Muscle of leg (tissue), 11 donors: ENCODE results near the gene NUB1. TPM values are rescaled to one million over a fixed set of nuclear protein-coding genes. Genes with fewer than 3 reads are reported as not detected.
A peak's percentile ranks its signal among the peaks of the same experiment; 100 is the strongest.

Source experiments
- DNase-seq: peaks from one replicate; pipeline ENCODE4 v3.0.0; 2013
- H3K27ac ChIP-seq: one replicate; pipeline ENCODE4 v1.5.1; 2013; ENCODE audit warnings: mild to moderate bottlenecking, low read length, control low read depth
- H3K27me3 ChIP-seq: one replicate; pipeline ENCODE4 v1.6.1; 2013; ENCODE audit warnings: low read length; ENCODE audit not compliant: control insufficient read depth, insufficient read depth
- H3K36me3 ChIP-seq: one replicate; pipeline ENCODE4 v1.6.1; 2013; ENCODE audit warnings: low read length; ENCODE audit not compliant: control insufficient read depth, insufficient read depth
- H3K4me1 ChIP-seq: one replicate; pipeline ENCODE4 v1.6.1; 2013; ENCODE audit warnings: low read length; ENCODE audit not compliant: control insufficient read depth, insufficient read depth
- H3K4me3 ChIP-seq: one replicate; pipeline ENCODE4 v1.5.1; 2013; ENCODE audit warnings: low read length, control low read depth
- H3K9me3 ChIP-seq: replicated peaks from 2 replicates; pipeline ENCODE4 v1.6.1; 2013; ENCODE audit warnings: low read depth, low read length; ENCODE audit not compliant: control insufficient read depth
- WGBS: methylation state at CpG from one replicate; pipeline ENCODE4 v1.1.5; 2013; ENCODE audit warnings: missing lambda C conversion rate; ENCODE audit not compliant: insufficient coverage; 5-methylcytosine and 5-hydroxymethylcytosine counted together
- polyA plus RNA-seq, 8 donors: library from polyadenylated mRNA; unstranded; fragments of 120-200 nt; gene quantifications; one replicate each; pipeline versions ENCODE4 v1.2.1 to v1.2.3, GENCODE V29; 2013; ENCODE audit warnings: inconsistent platforms in 1 of 8, low replicate concordance in 1 of 8; ENCODE audit not compliant: insufficient read length in 8 of 8, insufficient read depth in 1 of 8
- total RNA-seq: library from RNA; stranded (reverse); fragments of 120-200 nt; gene quantifications from one replicate; pipeline ENCODE4 v1.2.4, GENCODE V29; 2013

Gene NUB1
- total and polyA plus RNA-seq, 9 donors: 25.6 to 40.6 (median 32.6) TPM

GRCh38 chr7:151304856-151305255 is 36.8 kb upstream of the NUB1 start:
- WGBS: 0% methylated on average over 2 of the region's 7 CpGs
- Histone ChIP-seq H3K27ac (no peak overlapping the region), H3K4me3 (no peak overlapping the region), H3K36me3 (no peaks in the 10 kb centered on the region), H3K4me1 (peaks cover 3% of the 10 kb centered on the region), H3K9me3 (peaks cover 6% of the 10 kb centered on the region), H3K27me3 (peaks cover 28% of the 10 kb centered on the region)
- peak; percentile 32 for DNase-seq

- DNase-seq: no peak
- Histone ChIP-seq H3K27me3 (peaks cover 24% of the 10 kb centered on the region), H3K36me3 (no peaks in the 10 kb centered on the region), H3K4me3 (no peak overlapping the region), H3K9me3 (peaks cover 2% of the 10 kb centered on the region), H3K27ac (no peak overlapping the region), H3K4me1 (peaks cover 3% of the 10 kb centered on the region)
- whole genome bisulfite sequencing: 83% methylated on average over 1 of the region's 8 CpGs
These were observed 35.2 kb upstream of the NUB1 start for GRCh38 chr7:151306374-151306773.

GRCh38 chr7:151306860-151307259 is 34.8 kb upstream of the NUB1 start:
- H3K36me3 ChIP-seq: no peaks in the 10 kb centered on the region
- WGBS: no CpG with 5 or more reads among the region's 3 CpGs
- H3K27ac ChIP-seq: no peak overlapping the region
- H3K9me3 ChIP-seq: peaks cover 4% of the 10 kb centered on the region
- H3K27me3 ChIP-seq: peaks cover 22% of the 10 kb centered on the region
- peaks cover 3% of the 10 kb centered on the region for H3K4me1 ChIP-seq
- DNase-seq: no peak
- no peak overlapping the region for H3K4me3 ChIP-seq

DNA sequence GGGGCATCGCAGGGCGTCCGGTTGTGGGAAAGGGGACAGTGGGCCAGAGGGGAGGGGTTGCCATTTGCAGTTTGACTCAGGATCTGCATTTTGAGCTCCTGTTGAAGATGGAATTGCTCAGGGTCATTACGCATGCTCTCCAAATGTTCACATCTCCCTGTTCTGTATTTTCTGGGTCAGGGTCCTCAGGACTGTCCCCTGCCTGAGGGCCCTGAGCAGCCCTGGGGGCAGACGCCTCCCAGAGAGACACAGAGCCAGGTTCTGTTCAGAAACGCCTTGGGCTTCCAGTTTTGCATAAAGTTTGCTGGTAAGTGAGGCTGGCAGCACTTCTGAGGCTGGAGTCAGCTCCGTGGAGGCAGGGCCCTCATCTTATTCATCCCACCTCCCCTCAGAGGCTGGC is 34.1 kb upstream of the NUB1 start:
- H3K27me3 ChIP-seq: peaks cover 16% of the 10 kb centered on the region
- no peak overlapping the region for H3K4me3 ChIP-seq
- WGBS: 63% methylated on average over 2 of the region's 7 CpGs
- H3K9me3 ChIP-seq: peaks cover 4% of the 10 kb centered on the region
- peaks cover 3% of the 10 kb centered on the region for H3K4me1 ChIP-seq
- H3K36me3 ChIP-seq: no peaks in the 10 kb centered on the region
- no peak overlapping the region for H3K27ac ChIP-seq
- DNase-seq: no peak

DNA sequence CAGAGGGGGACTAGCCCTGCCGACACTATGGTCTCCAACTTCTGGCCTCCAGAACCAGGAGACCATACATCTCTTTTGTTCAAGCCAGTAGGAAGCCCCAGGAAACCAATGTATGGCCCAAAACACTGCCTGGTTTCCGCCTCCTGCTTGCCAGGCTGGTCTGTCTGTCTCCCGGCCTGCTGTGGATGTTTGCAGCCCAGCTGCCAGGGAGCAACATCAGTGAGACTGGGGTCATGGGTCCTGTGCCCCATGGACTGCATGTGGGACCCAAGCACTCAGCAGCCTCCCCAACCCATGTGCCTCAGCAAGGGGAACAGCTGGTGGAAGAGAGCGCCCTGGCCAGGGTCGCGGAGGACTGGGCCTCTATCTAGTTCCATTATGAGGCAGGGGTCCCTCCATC is 33.4 kb upstream of the NUB1 start:
- H3K36me3 ChIP-seq: no peaks in the 10 kb centered on the region
- H3K27ac ChIP-seq: no peak overlapping the region
- H3K27me3 ChIP-seq: peaks cover 8% of the 10 kb centered on the region
- no peak overlapping the region for H3K4me3 ChIP-seq
- H3K9me3 ChIP-seq: peaks cover 4% of the 10 kb centered on the region
- 67% methylated on average over 3 of the region's 6 CpGs for WGBS
- no peak for DNase-seq
- H3K4me1 ChIP-seq: peaks cover 3% of the 10 kb centered on the region

DNA sequence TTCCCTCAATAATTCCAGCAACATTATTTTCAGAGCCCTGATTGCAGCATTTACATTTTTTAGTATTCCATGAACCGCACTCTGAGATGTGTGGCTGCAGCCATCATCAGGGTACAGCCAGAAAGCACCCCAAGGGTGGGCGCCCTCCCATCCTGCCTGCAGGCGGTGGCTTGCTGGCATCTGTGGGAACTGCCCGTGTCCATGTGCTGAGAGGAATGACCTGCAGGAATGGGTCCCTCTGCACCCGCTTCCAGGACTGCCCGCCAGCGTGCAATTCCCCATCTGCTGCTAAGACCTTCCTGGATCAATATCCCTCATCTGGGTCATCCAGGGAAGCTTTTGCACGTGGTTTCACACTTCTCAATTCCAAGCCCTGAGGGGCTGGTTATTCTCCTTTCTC is 32.8 kb upstream of the NUB1 start:
- H3K27ac ChIP-seq: no peak overlapping the region
- DNase-seq: no peak
- H3K4me3 ChIP-seq: no peak overlapping the region
- H3K4me1 ChIP-seq: peaks cover under 1% of the 10 kb centered on the region
- WGBS: 78% methylated on average over 8 of the region's 8 CpGs
- no peaks in the 10 kb centered on the region for H3K36me3 ChIP-seq
- H3K27me3 ChIP-seq: peaks cover 5% of the 10 kb centered on the region
- peaks cover 4% of the 10 kb centered on the region for H3K9me3 ChIP-seq

DNA sequence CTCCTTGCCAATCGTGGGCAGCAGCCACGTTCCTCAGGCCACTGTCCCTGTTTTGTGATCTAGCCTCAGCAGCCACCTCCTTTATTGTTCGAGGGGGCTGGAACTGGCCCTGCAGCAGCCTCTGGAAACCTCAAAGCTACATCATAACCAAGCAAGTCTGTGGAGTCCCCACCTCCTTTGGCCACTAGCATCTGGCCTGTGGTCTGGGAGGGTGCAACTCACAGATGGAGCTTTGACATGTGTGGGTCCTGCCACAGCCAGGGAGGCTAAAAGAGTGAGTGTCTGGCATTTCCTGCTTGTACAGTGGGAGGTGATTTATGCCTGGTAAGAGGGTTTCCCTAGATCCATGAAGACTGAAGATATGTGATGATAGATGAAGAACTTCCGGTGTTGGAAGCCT is 32.3 kb upstream of the NUB1 start:
- Histone ChIP-seq H3K4me3 (no peak overlapping the region), H3K27me3 (peaks cover 1% of the 10 kb centered on the region), H3K4me1 (no peaks in the 10 kb centered on the region), H3K36me3 (no peaks in the 10 kb centered on the region), H3K27ac (no peak overlapping the region), H3K9me3 (peaks cover 4% of the 10 kb centered on the region)
- WGBS: 29% methylated on average over 2 of the region's 4 CpGs
- no peak for DNase-seq

GRCh38 chr7:151310578-151310977 is 31.0 kb upstream of the NUB1 start:
- H3K9me3 ChIP-seq: peaks cover 4% of the 10 kb centered on the region
- no peaks in the 10 kb centered on the region for H3K27me3 ChIP-seq
- WGBS: 39% methylated on average over 3 of the region's 4 CpGs
- no peak overlapping the region for H3K27ac ChIP-seq
- H3K4me1 ChIP-seq: no peaks in the 10 kb centered on the region
- no peak for DNase-seq
- H3K36me3 ChIP-seq: no peaks in the 10 kb centered on the region
- no peak overlapping the region for H3K4me3 ChIP-seq

- Histone ChIP-seq H3K4me3 (no peak overlapping the region), H3K4me1 (no peaks in the 10 kb centered on the region), H3K27me3 (peaks cover 2% of the 10 kb centered on the region), H3K36me3 (no peaks in the 10 kb centered on the region), H3K9me3 (peaks cover 4% of the 10 kb centered on the region), H3K27ac (no peak overlapping the region)
- DNase-seq: no peak
- WGBS: 95% methylated on average over 2 of the region's 6 CpGs
These were observed 30.2 kb upstream of the NUB1 start for GRCh38 chr7:151311294-151311864.

DNA sequence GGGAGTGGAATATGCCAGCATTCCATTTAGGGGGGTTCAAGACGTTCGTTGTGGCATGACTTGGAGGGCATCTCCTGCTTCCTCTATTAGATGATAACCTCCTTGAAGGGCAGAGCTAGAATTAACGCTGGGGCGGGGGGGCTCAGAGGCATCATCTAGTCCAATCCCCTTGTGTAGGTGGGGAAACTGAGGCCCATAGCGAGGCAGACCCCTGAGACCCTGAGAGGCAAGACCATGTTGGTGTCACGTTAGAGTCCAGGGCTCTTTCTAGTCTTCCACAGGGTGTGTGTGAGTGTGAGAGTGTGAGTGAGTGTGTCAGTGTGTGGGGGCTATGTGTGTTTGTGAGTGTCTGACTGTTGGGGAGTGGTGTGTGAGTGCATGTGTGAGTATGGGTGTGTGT is 29.3 kb upstream of the NUB1 start:
- Histone ChIP-seq H3K27me3 (peaks cover 6% of the 10 kb centered on the region), H3K27ac (no peak overlapping the region), H3K4me1 (no peaks in the 10 kb centered on the region), H3K4me3 (no peak overlapping the region), H3K36me3 (no peaks in the 10 kb centered on the region), H3K9me3 (peaks cover 4% of the 10 kb centered on the region)
- 86% methylated on average over 6 of the region's 6 CpGs for WGBS
- DNase-seq: no peak
